Measurements from ENCODE around the gene RIPPLY2. TPM values are rescaled to one million over a fixed set of nuclear protein-coding genes. Genes with fewer than 3 reads are reported as not detected.

The RIPPLY2 gene
- total and polyA plus RNA-seq, 2 donors = 0.23 to 0.28 TPM

GRCh38 chr6:83824831-83825230 is 28.3 kb upstream of the RIPPLY2 start:
- Histone ChIP-seq H3K27ac (ENCODE audit: low read depth in 1 of 2, low read length in 1 of 2) (no peak overlapping the region), H3K4me1 (ENCODE audit: control insufficient read depth in 2 of 2, insufficient read depth in 2 of 2, low read length in 2 of 2) (no peaks in the 10 kb centered on the region), H3K9me3 (ENCODE audit: control insufficient read depth in 2 of 2, insufficient read depth in 1 of 2, low read length in 1 of 2) (no peaks in the 10 kb centered on the region), H3K36me3 (ENCODE audit: control insufficient read depth in 2 of 2, insufficient read depth in 2 of 2, low read length in 1 of 2) (no peaks in the 10 kb centered on the region), H3K27me3 (ENCODE audit: control insufficient read depth in 2 of 2, insufficient read depth in 1 of 2, low read length in 1 of 2) (no peaks in the 10 kb centered on the region), H3K4me3 (ENCODE audit: low read length in 2 of 2) (no peak overlapping the region)
- WGBS = 40% methylated on average over 2 of the region's 2 CpGs
- DNase-seq (ENCODE audit: low read depth in 6 of 9, low spot score in 9 of 9) = no peak

DNA sequence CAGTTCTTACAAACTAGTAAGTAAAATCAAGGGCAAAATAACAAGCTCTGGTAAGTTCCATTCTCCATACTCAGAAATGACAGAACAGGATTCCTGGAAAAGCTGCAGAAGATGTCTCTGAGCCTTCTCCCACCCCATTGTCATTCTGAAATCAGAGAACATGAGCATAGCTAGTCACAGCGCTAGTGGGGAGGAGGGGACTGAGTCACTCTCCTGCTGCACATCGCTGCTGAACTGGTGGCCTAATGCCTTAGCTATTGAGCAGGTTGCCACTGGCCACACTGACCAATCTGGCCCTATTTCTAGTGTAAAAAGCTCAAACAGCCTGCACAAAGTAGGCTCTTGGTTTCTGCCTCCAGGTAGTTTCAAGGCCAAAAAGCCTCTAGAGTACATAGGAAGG is 26.1 kb upstream of the RIPPLY2 start:
- no peaks in the 10 kb centered on the region for H3K4me1 ChIP-seq (ENCODE audit: control insufficient read depth in 2 of 2, insufficient read depth in 2 of 2, low read length in 2 of 2)
- no peaks in the 10 kb centered on the region for H3K9me3 ChIP-seq (ENCODE audit: control insufficient read depth in 2 of 2, insufficient read depth in 1 of 2, low read length in 1 of 2)
- H3K36me3 ChIP-seq (ENCODE audit: control insufficient read depth in 2 of 2, insufficient read depth in 2 of 2, low read length in 1 of 2) = no peaks in the 10 kb centered on the region
- DNase-seq (ENCODE audit: low read depth in 6 of 9, low spot score in 9 of 9) = no peak
- no peak overlapping the region for H3K27ac ChIP-seq (ENCODE audit: low read depth in 1 of 2, low read length in 1 of 2)
- no peaks in the 10 kb centered on the region for H3K27me3 ChIP-seq (ENCODE audit: control insufficient read depth in 2 of 2, insufficient read depth in 1 of 2, low read length in 1 of 2)
- no peak overlapping the region for H3K4me3 ChIP-seq (ENCODE audit: low read length in 2 of 2)
- 75% methylated on average over 2 of the region's 2 CpGs for WGBS

- Histone ChIP-seq H3K27me3 (ENCODE audit: control insufficient read depth in 2 of 2, insufficient read depth in 1 of 2, low read length in 1 of 2) (no peaks in the 10 kb centered on the region), H3K27ac (ENCODE audit: low read depth in 1 of 2, low read length in 1 of 2) (no peak overlapping the region), H3K4me1 (ENCODE audit: control insufficient read depth in 2 of 2, insufficient read depth in 2 of 2, low read length in 2 of 2) (no peaks in the 10 kb centered on the region), H3K9me3 (ENCODE audit: control insufficient read depth in 2 of 2, insufficient read depth in 1 of 2, low read length in 1 of 2) (no peaks in the 10 kb centered on the region), H3K36me3 (ENCODE audit: control insufficient read depth in 2 of 2, insufficient read depth in 2 of 2, low read length in 1 of 2) (no peaks in the 10 kb centered on the region), H3K4me3 (ENCODE audit: low read length in 2 of 2) (no peak overlapping the region)
- no peak for DNase-seq (ENCODE audit: low read depth in 6 of 9, low spot score in 9 of 9)
- WGBS = 88% methylated on average over 6 of the region's 6 CpGs
Observed at GRCh38 chr6:83838727-83839126, 14.4 kb upstream of the RIPPLY2 start.

GRCh38 chr6:83844170-83844569 is 9.0 kb upstream of the RIPPLY2 start:
- DNase-seq (ENCODE audit: low read depth in 6 of 9, low spot score in 9 of 9) = no peak
- H3K4me3 ChIP-seq (ENCODE audit: low read length in 2 of 2) = no peak overlapping the region
- no peak overlapping the region for H3K27ac ChIP-seq (ENCODE audit: low read depth in 1 of 2, low read length in 1 of 2)
- no peaks in the 10 kb centered on the region for H3K9me3 ChIP-seq (ENCODE audit: control insufficient read depth in 2 of 2, insufficient read depth in 1 of 2, low read length in 1 of 2)
- H3K36me3 ChIP-seq (ENCODE audit: control insufficient read depth in 2 of 2, insufficient read depth in 2 of 2, low read length in 1 of 2) = no peaks in the 10 kb centered on the region
- H3K27me3 ChIP-seq (ENCODE audit: control insufficient read depth in 2 of 2, insufficient read depth in 1 of 2, low read length in 1 of 2) = no peaks in the 10 kb centered on the region
- 95% methylated on average over 3 of the region's 3 CpGs for WGBS
- no peaks in the 10 kb centered on the region for H3K4me1 ChIP-seq (ENCODE audit: control insufficient read depth in 2 of 2, insufficient read depth in 2 of 2, low read length in 2 of 2)

GRCh38 chr6:83846291-83846690 is 6.9 kb upstream of the RIPPLY2 start:
- Histone ChIP-seq H3K27ac (ENCODE audit: low read depth in 1 of 2, low read length in 1 of 2) (no peak overlapping the region), H3K4me3 (ENCODE audit: low read length in 2 of 2) (no peak overlapping the region), H3K9me3 (ENCODE audit: control insufficient read depth in 2 of 2, insufficient read depth in 1 of 2, low read length in 1 of 2) (no peaks in the 10 kb centered on the region), H3K27me3 (ENCODE audit: control insufficient read depth in 2 of 2, insufficient read depth in 1 of 2, low read length in 1 of 2) (no peaks in the 10 kb centered on the region), H3K4me1 (ENCODE audit: control insufficient read depth in 2 of 2, insufficient read depth in 2 of 2, low read length in 2 of 2) (no peaks in the 10 kb centered on the region), H3K36me3 (ENCODE audit: control insufficient read depth in 2 of 2, insufficient read depth in 2 of 2, low read length in 1 of 2) (no peaks in the 10 kb centered on the region)
- WGBS = 64% methylated on average over 1 of the region's 1 CpG
- DNase-seq (ENCODE audit: low read depth in 6 of 9, low spot score in 9 of 9) = no peak

DNA sequence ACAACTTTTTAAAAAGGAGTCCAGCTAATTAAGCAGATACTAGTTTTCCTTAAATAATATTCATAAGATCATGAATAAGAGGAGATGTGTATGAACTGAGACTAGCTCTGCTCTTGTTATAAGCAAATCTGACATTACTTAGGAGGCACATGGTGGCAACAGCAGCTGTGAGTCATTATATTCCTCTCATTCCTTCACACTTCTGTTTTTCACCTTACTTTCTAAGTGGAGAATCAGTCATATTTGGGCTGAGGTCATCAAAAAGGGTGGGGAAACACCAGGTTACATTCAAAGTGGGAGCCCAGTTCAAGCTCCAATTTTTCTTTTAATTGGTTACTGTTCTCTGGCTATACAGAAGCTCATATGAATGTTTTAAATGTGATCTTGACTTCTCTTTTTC is 6.0 kb upstream of the RIPPLY2 start:
- H3K36me3 ChIP-seq (ENCODE audit: control insufficient read depth in 2 of 2, insufficient read depth in 2 of 2, low read length in 1 of 2) = no peaks in the 10 kb centered on the region
- H3K27ac ChIP-seq (ENCODE audit: low read depth in 1 of 2, low read length in 1 of 2) = no peak overlapping the region
- H3K9me3 ChIP-seq (ENCODE audit: control insufficient read depth in 2 of 2, insufficient read depth in 1 of 2, low read length in 1 of 2) = no peaks in the 10 kb centered on the region
- H3K4me1 ChIP-seq (ENCODE audit: control insufficient read depth in 2 of 2, insufficient read depth in 2 of 2, low read length in 2 of 2) = no peaks in the 10 kb centered on the region
- DNase-seq (ENCODE audit: low read depth in 6 of 9, low spot score in 9 of 9) = no peak
- no peak overlapping the region for H3K4me3 ChIP-seq (ENCODE audit: low read length in 2 of 2)
- peaks cover 0 to 6% of the 10 kb centered on the region in 2 donors for H3K27me3 ChIP-seq (ENCODE audit: control insufficient read depth in 2 of 2, insufficient read depth in 1 of 2, low read length in 1 of 2)

DNA sequence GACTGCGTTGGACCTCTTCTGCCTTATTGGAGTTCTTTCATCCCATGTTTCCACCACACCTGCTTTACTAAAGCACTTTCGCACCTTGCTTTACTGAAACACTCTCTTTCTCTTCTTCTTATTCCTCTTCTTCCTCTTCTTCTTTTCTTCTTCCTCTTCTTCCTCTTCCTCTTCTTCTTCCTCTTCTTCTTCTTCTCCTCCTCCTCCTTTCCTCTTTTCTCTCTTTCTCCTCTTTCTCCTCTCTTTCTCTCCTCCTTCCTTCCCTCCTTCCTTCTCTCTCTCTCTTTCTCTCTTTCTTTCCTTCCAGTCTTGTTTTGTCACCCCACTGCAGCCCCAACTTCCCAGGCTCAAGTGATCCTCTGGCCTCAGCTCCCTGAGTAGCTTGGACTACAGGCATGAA is 4.0 kb upstream of the RIPPLY2 start:
- DNase-seq (ENCODE audit: low read depth in 6 of 9, low spot score in 9 of 9) = no peak
- Histone ChIP-seq H3K4me3 (ENCODE audit: low read length in 2 of 2) (no peak overlapping the region), H3K27me3 (ENCODE audit: control insufficient read depth in 2 of 2, insufficient read depth in 1 of 2, low read length in 1 of 2) (peaks cover 12 to 25% of the 10 kb centered on the region in 2 donors), H3K4me1 (ENCODE audit: control insufficient read depth in 2 of 2, insufficient read depth in 2 of 2, low read length in 2 of 2) (peaks cover 0 to 2% of the 10 kb centered on the region in 2 donors), H3K36me3 (ENCODE audit: control insufficient read depth in 2 of 2, insufficient read depth in 2 of 2, low read length in 1 of 2) (no peaks in the 10 kb centered on the region), H3K9me3 (ENCODE audit: control insufficient read depth in 2 of 2, insufficient read depth in 1 of 2, low read length in 1 of 2) (peaks cover 0 to 3% of the 10 kb centered on the region in 2 donors), H3K27ac (ENCODE audit: low read depth in 1 of 2, low read length in 1 of 2) (no peak overlapping the region)
- WGBS = 88% methylated on average over 2 of the region's 2 CpGs

- Histone ChIP-seq H3K4me1 (ENCODE audit: control insufficient read depth in 2 of 2, insufficient read depth in 2 of 2, low read length in 2 of 2) (peaks cover 0 to 2% of the 10 kb centered on the region in 2 donors), H3K36me3 (ENCODE audit: control insufficient read depth in 2 of 2, insufficient read depth in 2 of 2, low read length in 1 of 2) (no peaks in the 10 kb centered on the region), H3K4me3 (ENCODE audit: low read length in 2 of 2) (no peak overlapping the region), H3K27me3 (ENCODE audit: control insufficient read depth in 2 of 2, insufficient read depth in 1 of 2, low read length in 1 of 2) (peaks cover 13 to 30% of the 10 kb centered on the region in 2 donors), H3K27ac (ENCODE audit: low read depth in 1 of 2, low read length in 1 of 2) (no peak overlapping the region), H3K9me3 (ENCODE audit: control insufficient read depth in 2 of 2, insufficient read depth in 1 of 2, low read length in 1 of 2) (peaks cover 0 to 3% of the 10 kb centered on the region in 2 donors)
- 87% methylated on average over 3 of the region's 3 CpGs for WGBS
- no peak for DNase-seq (ENCODE audit: low read depth in 6 of 9, low spot score in 9 of 9)
Observed at GRCh38 chr6:83849610-83850009, 3.5 kb upstream of the RIPPLY2 start.

GRCh38 chr6:83852528-83853177 is 507 bp upstream of the RIPPLY2 start:
- H3K9me3 ChIP-seq (ENCODE audit: control insufficient read depth in 2 of 2, insufficient read depth in 1 of 2, low read length in 1 of 2) = peaks cover 0 to 3% of the 10 kb centered on the region in 2 donors
- DNase-seq (ENCODE audit: low read depth in 6 of 9, low spot score in 9 of 9) = no peak
- no peak overlapping the region for H3K27ac ChIP-seq (ENCODE audit: low read depth in 1 of 2, low read length in 1 of 2)
- WGBS = 18% methylated on average over 16 of the region's 16 CpGs
- H3K36me3 ChIP-seq (ENCODE audit: control insufficient read depth in 2 of 2, insufficient read depth in 2 of 2, low read length in 1 of 2) = no peaks in the 10 kb centered on the region
- H3K4me3 ChIP-seq (ENCODE audit: low read length in 2 of 2) = no peak overlapping the region
- peaks cover 14 to 43% of the 10 kb centered on the region in 2 donors for H3K27me3 ChIP-seq (ENCODE audit: control insufficient read depth in 2 of 2, insufficient read depth in 1 of 2, low read length in 1 of 2)
- peaks cover 0 to 2% of the 10 kb centered on the region in 2 donors for H3K4me1 ChIP-seq (ENCODE audit: control insufficient read depth in 2 of 2, insufficient read depth in 2 of 2, low read length in 2 of 2)
